Smooth muscle cell (in vitro differentiated cells): ENCODE results near the gene DUS4L. TPM values are rescaled to one million over a fixed set of nuclear protein-coding genes. Genes with fewer than 3 reads are reported as not detected.

Experiments used
- DNase-seq: peaks from one replicate; lab custom pipeline; 2025; ENCODE audit not compliant: unreplicated experiment; lab: John Stamatoyannopoulos, UW
- H2AFZ ChIP-seq: fragments of 200-600 bp; sonication (generic); 2 replicates; pipeline ENCODE4 v1.6.0; 2016; ENCODE audit warnings: antibody characterized with exemption, low read depth, mild to moderate bottlenecking
- H3F3A ChIP-seq: fragments of 200-600 bp; sonication (generic); 2 replicates; pipeline ENCODE4 v1.6.0; 2017; ENCODE audit warnings: antibody characterized with exemption, low read depth
- H3K27ac ChIP-seq: fragments of 200-600 bp; sonication (generic); 2 replicates; pipeline ENCODE4 v1.5.1; 2016; ENCODE audit warnings: low read depth, mild to moderate bottlenecking
- H3K27me3 ChIP-seq: fragments of 200-600 bp; sonication (generic); 2 replicates; pipeline ENCODE4 v1.6.1; 2016; ENCODE audit warnings: low read depth, mild to moderate bottlenecking
- H3K36me3 ChIP-seq: fragments of 200-600 bp; sonication (generic); 2 replicates; pipeline ENCODE4 v1.5.1; 2016; ENCODE audit warnings: low read depth
- H3K4me1 ChIP-seq: fragments of 200-600 bp; sonication (generic); 2 replicates; pipeline ENCODE4 v1.5.1; 2016; ENCODE audit warnings: low read depth
- H3K4me2 ChIP-seq: fragments of 200-600 bp; sonication (generic); 2 replicates; pipeline ENCODE4 v1.6.0; 2016; ENCODE audit warnings: mild to moderate bottlenecking
- H3K4me3 ChIP-seq: fragments of 200-600 bp; sonication (generic); 2 replicates; pipeline ENCODE4 v1.5.1; 2016; ENCODE audit warnings: mild to moderate bottlenecking
- H3K79me2 ChIP-seq: fragments of 200-600 bp; sonication (generic); 2 replicates; pipeline ENCODE4 v1.6.0; 2016; ENCODE audit warnings: low read depth, mild to moderate bottlenecking
- H3K9ac ChIP-seq: fragments of 200-600 bp; sonication (generic); 2 replicates; pipeline ENCODE4 v1.6.0; 2016; ENCODE audit warnings: low read depth
- H3K9me3 ChIP-seq: fragments of 200-600 bp; sonication (generic); replicated peaks from 2 replicates; pipeline ENCODE4 v1.5.1; 2016; ENCODE audit warnings: low read depth
- H4K20me1 ChIP-seq: fragments of 200-600 bp; sonication (generic); 2 replicates; pipeline ENCODE4 v1.6.0; 2016; ENCODE audit warnings: low read depth
- WGBS: methylation state at CpG from one replicate; pipeline ENCODE4 v1.1.7; 2016; ENCODE audit warnings: low lambda C conversion rate; 5-methylcytosine and 5-hydroxymethylcytosine counted together
- polyA plus RNA-seq: library from polyadenylated mRNA; unstranded; fragments of >200 nt; fragmentation: Nextera tagmentation; extraction: Ambion mirVana; gene quantifications from 2 replicates; pipeline ENCODE4 v1.2.1, GENCODE V29; 2016
- total RNA-seq: library from RNA; depleted of rRNA; stranded (reverse); fragments of >200 nt; gene quantifications from 2 replicates; pipeline ENCODE4 v1.2.3, GENCODE V29; 2014
- TF ChIP-seq, protein P1 (sequence below): fragments of 200-600 bp; sonication (generic); IDR thresholded peaks from 2 replicates; pipeline ENCODE4 v1.5.1; 2017; ENCODE audit warnings: borderline replicate concordance, mild to moderate bottlenecking, antibody characterized with exemption; ENCODE audit not compliant: insufficient read depth, poor library complexity, severe bottlenecking

DUS4L gene
- total and polyA plus RNA-seq, 2 experiments from 2014 or later, result 5.1 to 14.0 TPM

GRCh38 chr7:107588529-107589130, 24.9 kb downstream of the DUS4L start:
- no peak overlapping the region for H3K4me2 ChIP-seq
- H3K4me1 ChIP-seq, result no peaks in the 10 kb centered on the region
- H4K20me1 ChIP-seq, result no peaks in the 10 kb centered on the region
- TF ChIP-seq, protein P1, sequence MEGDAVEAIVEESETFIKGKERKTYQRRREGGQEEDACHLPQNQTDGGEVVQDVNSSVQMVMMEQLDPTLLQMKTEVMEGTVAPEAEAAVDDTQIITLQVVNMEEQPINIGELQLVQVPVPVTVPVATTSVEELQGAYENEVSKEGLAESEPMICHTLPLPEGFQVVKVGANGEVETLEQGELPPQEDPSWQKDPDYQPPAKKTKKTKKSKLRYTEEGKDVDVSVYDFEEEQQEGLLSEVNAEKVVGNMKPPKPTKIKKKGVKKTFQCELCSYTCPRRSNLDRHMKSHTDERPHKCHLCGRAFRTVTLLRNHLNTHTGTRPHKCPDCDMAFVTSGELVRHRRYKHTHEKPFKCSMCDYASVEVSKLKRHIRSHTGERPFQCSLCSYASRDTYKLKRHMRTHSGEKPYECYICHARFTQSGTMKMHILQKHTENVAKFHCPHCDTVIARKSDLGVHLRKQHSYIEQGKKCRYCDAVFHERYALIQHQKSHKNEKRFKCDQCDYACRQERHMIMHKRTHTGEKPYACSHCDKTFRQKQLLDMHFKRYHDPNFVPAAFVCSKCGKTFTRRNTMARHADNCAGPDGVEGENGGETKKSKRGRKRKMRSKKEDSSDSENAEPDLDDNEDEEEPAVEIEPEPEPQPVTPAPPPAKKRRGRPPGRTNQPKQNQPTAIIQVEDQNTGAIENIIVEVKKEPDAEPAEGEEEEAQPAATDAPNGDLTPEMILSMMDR, result no peak
- no peak for DNase-seq
- no peaks in the 10 kb centered on the region for H3F3A ChIP-seq
- no peak overlapping the region for H3K9ac ChIP-seq
- H3K27me3 ChIP-seq, result no peaks in the 10 kb centered on the region
- no peaks in the 10 kb centered on the region for H3K9me3 ChIP-seq
- H2AFZ ChIP-seq, result no peak overlapping the region
- H3K79me2 ChIP-seq, result peaks cover 7% of the 10 kb centered on the region
- over 99% methylated on average over 5 of the region's 5 CpGs for WGBS
- no peak overlapping the region for H3K27ac ChIP-seq
- no peaks in the 10 kb centered on the region for H3K36me3 ChIP-seq
- no peak overlapping the region for H3K4me3 ChIP-seq

DNA sequence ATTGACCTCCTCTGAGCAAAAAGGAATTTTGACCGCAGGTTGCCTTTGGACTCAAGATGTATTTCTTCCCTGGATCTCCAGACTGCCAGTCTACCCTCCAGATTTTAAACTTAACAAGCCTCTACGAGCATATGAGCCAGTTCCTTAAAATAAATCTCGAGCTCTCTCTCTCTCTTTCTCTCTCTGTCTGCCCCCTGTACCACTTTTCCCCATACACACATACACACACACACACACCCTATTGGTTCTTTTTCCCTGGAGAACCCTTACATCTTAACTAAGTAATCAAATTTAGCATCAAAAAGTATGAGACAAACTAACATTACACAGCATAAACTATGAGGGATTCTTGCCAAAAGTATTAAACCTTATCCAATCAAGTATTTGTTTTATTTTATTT, 27.6 kb downstream of the DUS4L start:
- Histone ChIP-seq H3K79me2 (peaks cover 3% of the 10 kb centered on the region), H4K20me1 (no peaks in the 10 kb centered on the region), H3F3A (no peaks in the 10 kb centered on the region), H3K4me3 (no peak overlapping the region), H3K4me1 (no peaks in the 10 kb centered on the region), H3K4me2 (no peak overlapping the region), H3K9me3 (no peaks in the 10 kb centered on the region), H2AFZ (no peak overlapping the region), H3K27me3 (no peaks in the 10 kb centered on the region), H3K36me3 (no peaks in the 10 kb centered on the region), H3K9ac (no peak overlapping the region), H3K27ac (no peak overlapping the region)
- TF ChIP-seq, protein P1, result no peak
- WGBS, result 95% methylated on average over 2 of the region's 3 CpGs
- no peak for DNase-seq

- no peaks in the 10 kb centered on the region for H3K27me3 ChIP-seq
- no peak overlapping the region for H3K27ac ChIP-seq
- no peaks in the 10 kb centered on the region for H3K4me1 ChIP-seq
- TF ChIP-seq, protein P1, result no peak
- no peaks in the 10 kb centered on the region for H4K20me1 ChIP-seq
- H3K4me3 ChIP-seq, result no peak overlapping the region
- no peak overlapping the region for H3K9ac ChIP-seq
- WGBS, result 96% methylated on average over 5 of the region's 5 CpGs
- no peaks in the 10 kb centered on the region for H3K9me3 ChIP-seq
- H3F3A ChIP-seq, result no peaks in the 10 kb centered on the region
- no peak overlapping the region for H2AFZ ChIP-seq
- H3K79me2 ChIP-seq, result no peaks in the 10 kb centered on the region
- H3K36me3 ChIP-seq, result peaks cover 6% of the 10 kb centered on the region
- DNase-seq, result no peak
- H3K4me2 ChIP-seq, result no peak overlapping the region
Measured at GRCh38 chr7:107592361-107593024, 28.7 kb downstream of the DUS4L start.

GRCh38 chr7:107593025-107593410, 29.2 kb downstream of the DUS4L start:
- TF ChIP-seq, protein P1, result no peak
- H3K9me3 ChIP-seq, result no peaks in the 10 kb centered on the region
- H3K36me3 ChIP-seq, result peaks cover 10% of the 10 kb centered on the region
- no peaks in the 10 kb centered on the region for H3F3A ChIP-seq
- no peaks in the 10 kb centered on the region for H3K27me3 ChIP-seq
- H2AFZ ChIP-seq, result no peak overlapping the region
- no peak overlapping the region for H3K9ac ChIP-seq
- no peaks in the 10 kb centered on the region for H4K20me1 ChIP-seq
- 95% methylated on average over 1 of the region's 1 CpG for WGBS
- DNase-seq, result no peak
- no peaks in the 10 kb centered on the region for H3K4me1 ChIP-seq
- H3K4me2 ChIP-seq, result no peak overlapping the region
- H3K4me3 ChIP-seq, result no peak overlapping the region
- H3K27ac ChIP-seq, result no peak overlapping the region
- H3K79me2 ChIP-seq, result no peaks in the 10 kb centered on the region
